ENCODE data around the gene ITSN2.
"Not testable (repeated sequence)": the region's sequence is repeated elsewhere in the genome, so short reads cannot be mapped to it uniquely, and the experiment has no call there.

The ITSN2 gene

DNA sequence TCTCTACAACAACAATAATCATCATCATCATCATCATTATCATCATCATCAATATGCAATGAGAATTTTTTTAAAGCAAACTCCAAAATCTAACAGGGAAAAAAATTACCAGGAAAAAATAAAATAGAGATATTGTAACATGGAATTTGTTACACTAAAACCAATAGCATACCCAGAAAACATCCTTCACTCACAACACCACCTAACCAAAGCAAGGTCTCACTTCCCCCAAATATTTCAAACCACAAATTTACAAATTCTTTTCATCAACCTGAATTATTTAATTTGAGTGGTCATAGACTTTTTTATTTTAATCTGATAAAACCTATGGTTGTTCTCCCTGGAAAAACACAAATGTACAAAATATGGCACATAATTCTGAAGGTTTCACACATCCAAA is 11.2 kb downstream of the ITSN2 start:
- no peak for DNase-seq (ENCODE audit: extremely low read depth, low read depth)
- TF ChIP-seq CTCF (IDR thresholded peaks at IDR 0.05; ENCODE audit: low read depth, low read length, missing control alignments), result no peak
- no peak overlapping the region for H3K4me3 ChIP-seq (replicated peaks; ENCODE audit: low read depth, low read length)

DNA sequence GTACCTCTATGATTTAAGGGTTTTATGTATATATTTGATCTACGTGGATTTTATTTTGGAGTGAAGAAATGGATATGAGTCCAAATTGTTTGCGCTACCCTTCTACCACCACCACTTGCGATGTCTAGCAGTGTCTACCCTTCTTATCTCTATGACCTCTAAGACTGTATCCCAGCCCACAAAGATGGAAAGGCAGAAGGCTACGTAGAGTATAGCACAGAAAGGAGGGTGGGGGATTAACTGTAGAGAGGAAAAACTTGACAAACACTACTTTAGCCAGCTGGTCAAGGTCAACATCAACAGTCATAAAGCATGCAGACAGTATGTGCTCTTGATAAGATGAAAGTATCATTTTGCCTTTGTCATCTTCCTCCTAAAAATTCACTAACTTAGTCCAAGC is 14.4 kb downstream of the ITSN2 start:
- no peak overlapping the region for H3K4me3 ChIP-seq (replicated peaks; ENCODE audit: low read depth, low read length)
- no peak for DNase-seq (ENCODE audit: extremely low read depth, low read depth)
- TF ChIP-seq CTCF (IDR thresholded peaks at IDR 0.05; ENCODE audit: low read depth, low read length, missing control alignments), result no peak

DNA sequence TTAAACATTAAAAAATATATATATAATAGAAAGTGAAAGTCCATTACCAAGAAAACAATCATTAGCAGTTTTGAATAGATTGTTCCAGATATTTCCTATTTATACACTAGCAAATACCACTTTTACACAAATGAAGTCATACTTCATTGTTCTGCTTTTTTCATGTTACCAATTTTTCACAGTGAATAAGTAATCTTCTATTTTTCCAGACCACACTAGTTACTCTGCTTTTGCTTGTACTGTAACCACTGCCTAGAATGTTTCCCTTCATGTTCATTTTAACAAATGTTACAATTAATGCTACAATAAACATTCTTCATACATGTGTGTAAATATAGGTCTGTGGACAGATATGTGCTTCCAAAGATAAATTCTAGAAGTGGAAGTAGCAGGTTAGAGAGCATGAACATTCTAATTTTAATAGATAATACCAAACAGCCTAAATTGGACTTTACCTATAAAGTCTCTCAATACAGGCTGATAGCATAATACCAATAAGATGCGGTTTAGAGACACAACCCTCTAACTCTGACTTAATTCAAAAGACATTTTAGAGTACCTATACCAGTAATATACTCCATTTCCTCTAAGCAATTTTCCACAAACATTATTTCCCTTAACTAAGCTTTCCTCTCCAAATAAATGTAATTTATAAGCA is 17.0 kb downstream of the ITSN2 start:
- no peak overlapping the region for H3K4me3 ChIP-seq (replicated peaks; ENCODE audit: low read depth, low read length)
- no peak for DNase-seq (ENCODE audit: extremely low read depth, low read depth)

GRCh38 chr2:24342110-24342910 is 18.0 kb downstream of the ITSN2 start:
- H3K4me3 ChIP-seq (replicated peaks; ENCODE audit: low read depth, low read length), result no peak overlapping the region
- TF ChIP-seq CTCF (IDR thresholded peaks at IDR 0.05; ENCODE audit: low read depth, low read length, missing control alignments), result no peak
- no peak for DNase-seq (ENCODE audit: extremely low read depth, low read depth)

More for the DNA sequence above, 17.0 kb downstream of the ITSN2 start:
- TF ChIP-seq CTCF (IDR thresholded peaks at IDR 0.05; ENCODE audit: low read depth, low read length, missing control alignments), result no peak

DNA sequence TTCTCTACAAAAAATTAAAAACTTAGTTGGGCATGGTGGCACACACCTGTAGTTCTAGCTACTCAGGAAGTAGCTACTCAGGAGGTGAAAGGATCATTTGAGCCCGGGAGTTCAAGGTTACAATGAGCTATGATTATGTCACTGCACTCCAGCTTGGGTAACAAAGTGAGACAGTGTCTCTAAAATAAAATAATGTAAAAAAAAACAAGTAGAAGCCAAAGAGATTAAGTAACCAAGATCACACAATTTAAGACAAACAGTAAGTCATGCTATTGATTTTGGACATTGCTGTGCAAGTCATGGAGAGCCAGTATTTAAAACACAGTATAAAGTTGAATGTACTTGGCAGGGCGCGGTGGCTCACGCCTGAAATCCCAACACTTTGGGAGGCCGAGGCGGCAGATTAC is 20.5 kb downstream of the ITSN2 start:
- TF ChIP-seq CTCF (IDR thresholded peaks at IDR 0.05; ENCODE audit: low read depth, low read length, missing control alignments), result no peak
- DNase-seq (ENCODE audit: extremely low read depth, low read depth), result no peak
- H3K4me3 ChIP-seq (replicated peaks; ENCODE audit: low read depth, low read length), result no peak overlapping the region

DNA sequence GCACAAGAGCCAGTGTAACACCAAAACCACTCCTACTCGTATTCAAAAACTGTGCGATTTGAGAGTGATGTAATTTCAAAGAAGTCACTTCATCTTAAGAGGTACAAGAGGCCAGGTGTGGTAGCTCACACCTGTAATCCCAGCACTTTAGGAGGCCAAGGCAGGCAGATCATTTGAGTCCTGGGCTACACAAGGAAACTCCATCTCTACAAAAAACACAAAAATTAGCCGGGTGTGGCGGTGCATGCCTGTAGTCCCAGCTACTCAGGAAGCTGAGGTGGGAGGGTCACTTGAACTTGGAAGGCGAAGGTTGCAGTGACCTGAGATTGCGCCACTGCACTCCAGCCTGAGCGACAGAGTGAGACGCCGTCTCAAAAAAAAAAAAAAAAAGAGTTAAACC is 21.2 kb downstream of the ITSN2 start:
- not testable (repeated sequence) for H3K4me3 ChIP-seq (replicated peaks; ENCODE audit: low read depth, low read length); DNase-seq (ENCODE audit: extremely low read depth, low read depth)

DNA sequence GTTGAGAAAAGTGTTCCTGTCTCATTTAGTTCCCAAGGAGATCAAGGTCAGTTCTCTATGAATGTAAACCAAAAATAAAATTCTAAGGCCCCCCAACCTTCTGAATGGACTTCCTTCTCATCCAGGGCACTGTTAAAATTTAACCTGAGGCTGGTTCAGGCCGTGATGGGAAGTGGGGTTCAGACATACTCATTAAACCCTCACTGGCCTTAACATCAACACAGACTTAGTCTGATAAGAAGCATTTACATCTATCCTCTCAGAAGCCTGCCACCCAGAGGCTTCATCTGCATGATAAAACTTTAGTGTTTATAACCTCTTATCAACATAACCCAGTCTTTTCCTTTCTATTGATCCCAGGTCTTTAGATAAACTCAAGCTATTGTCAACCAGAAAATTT is 22.4 kb downstream of the ITSN2 start:
- no peak overlapping the region for H3K4me3 ChIP-seq (replicated peaks; ENCODE audit: low read depth, low read length)
- DNase-seq (ENCODE audit: extremely low read depth, low read depth), result no peak
- no peak for TF ChIP-seq CTCF (IDR thresholded peaks at IDR 0.05; ENCODE audit: low read depth, low read length, missing control alignments)

Measured in HFF-Myc (cell line).